ENCODE results near the gene DCP2.

Gene DCP2

GRCh38 chr5:113024076-113024697 is 47.6 kb downstream of the DCP2 start:
- DNase-seq = no peak

GRCh38 chr5:113025596-113025995 is 49.0 kb downstream of the DCP2 start:
- no peak for DNase-seq

GRCh38 chr5:113026211-113026610 is 49.6 kb downstream of the DCP2 start:
- DNase-seq = no peak

GRCh38 chr5:113027015-113027414 is 50.4 kb downstream of the DCP2 start:
- no peak for DNase-seq

GRCh38 chr5:113027431-113027830 is 50.8 kb downstream of the DCP2 start:
- no peak for DNase-seq

- no peak for DNase-seq
Observed at GRCh38 chr5:113029614-113030013, 53.0 kb downstream of the DCP2 start.

- no peak for DNase-seq
Observed at GRCh38 chr5:113031104-113031503, 54.5 kb downstream of the DCP2 start.

GRCh38 chr5:113031557-113031956 is 55.0 kb downstream of the DCP2 start:
- no peak for DNase-seq

- DNase-seq = no peak
Observed at GRCh38 chr5:113034182-113034773, 57.7 kb downstream of the DCP2 start.

- DNase-seq = no peak
Observed at GRCh38 chr5:113035096-113035495, 58.5 kb downstream of the DCP2 start.

GRCh38 chr5:113036321-113036720 is 59.7 kb downstream of the DCP2 start:
- no peak for DNase-seq

- DNase-seq = no peak
Observed at GRCh38 chr5:113036826-113037225, 60.2 kb downstream of the DCP2 start.

- DNase-seq = no peak
Observed at GRCh38 chr5:113038136-113038535, 61.5 kb downstream of the DCP2 start.

- no peak for DNase-seq
Observed at GRCh38 chr5:113038714-113039113, 62.1 kb downstream of the DCP2 start.

- no peak for DNase-seq
Observed at GRCh38 chr5:113039229-113039933, 62.8 kb downstream of the DCP2 start.

GRCh38 chr5:113039934-113040285 is 63.3 kb downstream of the DCP2 start:
- no peak for DNase-seq

- DNase-seq = no peak
Observed at GRCh38 chr5:113040672-113041260, 64.2 kb downstream of the DCP2 start.

GRCh38 chr5:113042491-113043243 is 66.1 kb downstream of the DCP2 start:
- DNase-seq = no peak

- DNase-seq = no peak
Observed at GRCh38 chr5:113043491-113043931, 66.9 kb downstream of the DCP2 start.

- no peak for DNase-seq
Observed at GRCh38 chr5:113044776-113045465, 68.3 kb downstream of the DCP2 start.

- DNase-seq = no peak
Observed at GRCh38 chr5:113047234-113047633, 70.6 kb downstream of the DCP2 start.
